NCI-H460 (cell line): ENCODE data around the gene UNC5B. TPM values are rescaled to one million over a fixed set of nuclear protein-coding genes. Genes with fewer than 3 reads are reported as not detected.

ENCODE experiments used
- DNase-seq: peaks from one replicate; pipeline ENCODE4 v3.0.0-alpha.2; 2016; ENCODE audit warnings: low read depth; ENCODE audit errors: extremely low read depth
- total RNA-seq: library from RNA; depleted of rRNA; stranded (reverse); fragments of >200 nt; shearing (Covaris generic); gene quantifications from 2 replicates; pipeline ENCODE4 v1.2.3, GENCODE V29; 2014

Gene UNC5B
- total RNA-seq, 1 experiment from 2014 or later: 50.9 TPM

DNA sequence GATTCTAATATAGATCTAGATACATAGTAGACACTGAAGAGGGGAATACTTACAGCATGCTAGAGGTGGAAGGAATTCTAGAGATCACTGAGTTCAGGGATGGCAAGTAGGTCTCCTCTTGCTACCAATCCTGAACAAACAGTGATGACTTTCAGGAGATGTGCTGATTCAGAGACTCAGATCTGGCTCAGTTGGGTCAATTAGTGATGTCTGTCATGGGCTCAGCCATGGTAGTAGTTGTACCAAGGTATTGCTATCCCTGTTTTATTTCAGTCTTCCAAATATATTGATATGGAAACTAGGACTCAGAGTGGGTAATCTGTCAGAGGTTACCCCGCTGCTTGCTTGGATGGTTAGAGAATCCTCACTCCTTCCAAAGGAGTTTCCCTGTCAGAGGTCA is 38.5 kb downstream of the UNC5B start:
- DNase-seq: no peak

DNA sequence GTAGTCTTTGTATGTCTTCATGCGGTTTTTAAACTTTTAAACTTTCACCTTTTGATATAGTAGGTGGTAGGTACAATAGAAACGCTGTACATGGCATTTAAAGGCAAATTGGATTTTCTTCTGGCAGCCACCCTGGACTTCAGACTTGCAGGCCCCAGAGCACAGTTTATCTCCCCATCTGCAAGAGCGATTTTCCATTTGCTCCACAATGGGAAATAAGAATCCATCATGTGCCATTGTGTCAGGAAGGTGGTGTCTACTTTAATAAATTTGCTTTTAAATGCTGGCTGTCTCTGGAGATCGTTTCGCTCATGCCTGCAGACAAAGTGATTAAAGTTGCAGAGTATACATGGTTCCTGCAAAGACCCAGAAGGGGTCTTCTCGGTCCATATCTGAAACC is 38.9 kb downstream of the UNC5B start:
- DNase-seq: no peak

DNA sequence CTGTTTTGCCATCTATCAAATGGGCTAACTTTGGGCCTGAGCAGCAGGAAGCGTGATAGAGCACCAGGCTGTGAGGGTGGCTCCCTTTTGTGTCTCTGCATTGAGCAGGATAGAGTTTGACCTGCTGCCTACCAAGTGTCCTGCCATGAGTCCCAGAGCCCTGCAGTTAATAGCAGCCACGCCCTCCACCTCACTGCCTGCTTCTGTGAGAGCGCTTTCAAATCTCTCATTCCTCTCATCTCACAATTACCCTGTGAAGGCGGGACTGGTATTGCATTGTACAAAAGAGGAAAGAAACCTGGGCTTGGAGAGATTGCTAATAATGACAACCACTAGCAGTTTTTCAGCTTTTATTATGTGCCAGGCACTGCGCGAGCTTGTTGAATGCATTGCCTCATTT is 39.9 kb downstream of the UNC5B start:
- DNase-seq: no peak

DNA sequence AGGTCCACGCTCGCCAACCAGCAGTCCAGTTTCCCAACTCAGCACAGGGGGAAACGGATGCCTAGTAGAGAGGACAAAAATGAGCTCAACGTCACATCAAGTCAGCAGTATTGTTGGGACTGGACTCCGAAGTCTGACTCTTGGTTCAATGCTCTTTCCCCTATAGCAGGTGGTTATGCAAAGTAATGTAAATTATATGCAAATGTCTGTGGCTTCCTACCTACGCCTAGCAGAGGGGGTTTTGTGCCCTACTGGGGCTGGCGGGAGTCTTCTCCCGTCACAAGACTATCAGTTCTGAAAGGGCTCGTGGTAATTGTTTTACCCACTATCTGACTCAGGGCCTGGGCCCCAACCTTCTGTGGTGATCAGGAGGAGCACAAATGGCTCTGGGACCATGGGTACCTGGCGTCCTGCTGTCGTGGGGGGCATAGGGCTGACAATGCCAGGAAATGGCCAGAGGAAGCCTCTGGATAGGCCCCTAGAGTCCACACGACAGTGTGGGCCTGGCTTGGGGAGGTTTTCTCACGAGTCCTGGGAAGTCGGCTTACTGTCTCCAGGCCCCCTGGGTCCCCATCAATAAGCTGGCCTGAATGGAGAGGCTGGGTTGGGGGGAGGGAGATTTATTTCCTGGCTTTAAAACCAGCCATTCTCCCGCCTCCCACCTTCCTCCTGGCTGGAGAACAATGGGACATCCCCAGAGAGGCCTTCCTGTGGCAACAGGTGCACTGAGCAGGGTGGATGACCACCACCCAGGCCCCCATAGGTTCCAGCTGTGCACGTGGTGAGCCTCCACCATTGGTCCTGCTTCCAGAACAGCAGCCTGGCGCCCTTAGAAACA is 41.8 kb downstream of the UNC5B start:
- DNase-seq: no peak

DNA sequence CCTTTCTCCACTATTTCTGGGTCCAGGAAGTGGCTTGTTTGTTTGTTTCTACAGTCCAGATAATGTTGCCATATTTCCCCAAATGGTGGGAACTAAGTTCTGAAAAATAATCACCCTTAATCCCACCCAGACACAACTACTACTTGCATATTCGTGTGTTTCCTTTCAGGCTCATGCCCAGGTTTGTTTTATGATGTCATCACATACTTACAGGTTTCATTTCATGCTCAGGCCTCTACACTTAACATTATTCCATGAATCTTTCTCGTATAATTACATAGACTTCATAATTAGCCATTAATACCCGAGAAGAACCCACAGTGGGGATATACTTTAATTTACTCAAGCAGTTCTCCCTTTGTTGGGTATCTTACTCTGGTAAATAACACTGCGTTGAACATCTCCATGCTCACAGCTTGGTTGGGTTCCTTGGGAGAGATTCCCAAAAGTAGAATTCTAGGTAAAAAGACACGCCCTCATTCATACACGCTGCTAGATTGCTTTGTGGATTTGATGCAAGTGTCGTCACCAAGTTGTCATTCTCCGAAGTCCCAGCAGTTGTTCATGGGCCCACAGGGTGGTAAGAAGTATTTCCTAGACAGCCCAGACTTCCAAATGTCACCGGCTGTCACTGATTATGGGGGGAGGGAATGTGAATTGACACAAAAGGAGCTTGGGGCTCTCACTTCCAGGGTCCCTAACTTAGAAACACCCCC is 42.6 kb downstream of the UNC5B start:
- no peak for DNase-seq

DNA sequence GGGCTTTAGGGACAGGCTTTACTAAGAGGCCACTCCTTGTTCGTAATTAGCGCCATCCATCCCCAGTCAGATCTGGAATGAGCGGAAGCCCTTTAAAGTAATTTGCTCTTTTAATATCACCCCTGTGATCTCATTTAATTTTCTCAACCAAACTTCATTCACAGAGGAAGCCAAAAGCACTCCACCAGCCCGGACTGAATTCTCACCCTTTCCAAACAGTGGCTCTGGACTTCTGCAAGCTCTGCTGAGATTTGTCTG is 43.1 kb downstream of the UNC5B start:
- no peak for DNase-seq

DNA sequence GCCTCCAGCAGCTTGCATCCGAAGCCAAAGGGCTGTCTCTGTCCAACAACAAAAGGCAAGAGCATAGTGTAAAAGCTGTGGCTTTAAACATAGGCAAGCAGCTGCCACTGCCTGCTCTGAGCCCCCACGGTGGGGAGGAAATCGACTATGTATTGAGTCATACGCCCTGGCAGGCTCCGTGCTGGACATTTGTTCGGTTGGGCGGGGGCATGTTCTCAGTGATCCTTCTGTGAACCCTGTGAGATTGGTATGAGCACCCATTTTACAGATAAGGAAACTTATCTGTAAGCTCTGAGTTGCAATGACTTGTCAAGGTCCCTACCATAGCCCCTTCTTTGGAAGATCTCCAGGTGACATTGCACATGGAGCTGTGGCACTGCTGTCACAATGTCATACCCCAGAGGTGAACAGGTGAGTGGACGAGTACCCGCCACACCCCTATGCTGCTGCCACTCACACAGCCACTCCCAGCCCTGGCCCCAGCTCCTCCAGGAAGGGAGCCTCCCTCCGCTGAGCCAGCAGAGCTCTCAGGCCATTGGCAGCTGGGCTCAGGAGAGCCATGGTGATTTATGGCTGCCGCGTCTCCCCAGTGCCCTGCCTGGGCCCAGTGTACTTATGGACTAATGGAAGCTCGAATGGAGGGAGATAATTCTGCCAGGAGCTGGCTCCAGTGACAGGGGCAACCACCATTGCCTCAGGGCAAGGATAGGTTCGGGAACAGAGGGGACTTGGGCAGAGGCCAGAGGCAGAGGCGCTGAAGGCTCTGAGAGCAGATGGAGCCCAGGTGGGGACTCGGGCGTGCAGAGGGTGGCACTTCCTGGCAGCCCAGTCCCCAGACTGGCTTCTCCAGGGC is 43.7 kb downstream of the UNC5B start:
- no peak for DNase-seq

DNA sequence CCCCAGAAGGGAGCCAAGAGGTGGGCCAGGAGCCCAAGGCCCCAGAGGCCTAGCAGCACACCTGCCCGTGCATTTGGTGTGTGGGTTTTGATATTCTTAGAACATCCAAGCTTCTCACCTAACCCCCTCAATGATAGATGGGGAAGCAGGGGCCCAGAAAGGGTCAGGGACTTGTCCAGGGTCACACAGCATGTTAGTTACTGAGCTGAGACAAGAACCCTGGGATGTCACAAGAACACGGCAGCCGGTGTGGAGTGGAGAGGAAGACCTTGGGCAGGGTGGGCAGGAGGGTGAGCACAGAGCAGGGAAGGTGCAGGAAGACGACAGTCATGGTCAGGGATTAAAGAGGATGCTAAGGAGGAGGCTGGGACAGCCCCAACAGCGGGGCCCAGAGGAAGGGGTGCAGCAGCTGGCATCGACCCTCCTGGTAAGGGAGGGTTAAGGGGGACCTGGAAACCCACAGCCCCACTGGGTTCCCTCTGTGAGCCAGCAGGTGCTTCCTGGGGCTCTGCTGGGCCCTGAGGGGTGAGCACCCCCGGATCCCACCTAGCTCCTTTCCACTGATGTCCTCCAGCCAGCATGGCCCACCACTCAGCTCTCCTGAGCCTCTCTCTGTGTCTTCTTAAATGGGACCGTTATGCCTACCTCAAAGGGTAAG is 44.4 kb downstream of the UNC5B start:
- DNase-seq: no peak

DNA sequence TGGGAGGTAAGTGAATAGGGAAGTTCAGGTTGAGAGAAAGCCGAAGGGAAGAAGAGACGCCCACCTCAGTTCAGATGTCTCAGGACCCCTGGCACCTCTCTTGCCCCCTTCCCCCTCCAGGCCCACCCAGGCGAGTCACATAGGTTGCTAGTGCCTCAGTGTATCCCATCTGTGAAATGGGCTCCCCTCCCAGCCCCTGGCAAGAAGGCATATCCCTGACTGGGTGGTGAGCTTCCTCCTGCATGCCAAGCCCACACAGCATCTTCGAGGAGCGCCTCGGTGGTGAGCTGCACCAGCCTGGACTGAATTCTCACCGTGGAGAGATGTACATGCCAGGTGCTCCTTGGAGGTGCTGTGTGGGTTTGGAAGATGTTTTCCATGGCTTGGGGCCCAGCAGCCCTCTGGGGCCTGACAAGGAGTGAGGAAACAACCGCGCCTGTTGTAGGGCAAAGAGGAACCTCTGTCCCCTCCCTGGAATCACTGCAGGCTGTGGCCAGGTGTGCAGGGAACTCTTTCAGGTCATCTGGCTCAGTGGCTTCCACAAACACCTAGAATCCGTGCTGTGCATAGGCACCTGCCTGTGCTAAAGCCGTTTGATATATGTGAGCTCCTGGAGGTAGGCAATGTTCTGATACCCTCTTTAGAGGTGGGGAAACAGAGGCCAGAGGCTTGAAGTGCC is 45.1 kb downstream of the UNC5B start:
- no peak for DNase-seq

DNA sequence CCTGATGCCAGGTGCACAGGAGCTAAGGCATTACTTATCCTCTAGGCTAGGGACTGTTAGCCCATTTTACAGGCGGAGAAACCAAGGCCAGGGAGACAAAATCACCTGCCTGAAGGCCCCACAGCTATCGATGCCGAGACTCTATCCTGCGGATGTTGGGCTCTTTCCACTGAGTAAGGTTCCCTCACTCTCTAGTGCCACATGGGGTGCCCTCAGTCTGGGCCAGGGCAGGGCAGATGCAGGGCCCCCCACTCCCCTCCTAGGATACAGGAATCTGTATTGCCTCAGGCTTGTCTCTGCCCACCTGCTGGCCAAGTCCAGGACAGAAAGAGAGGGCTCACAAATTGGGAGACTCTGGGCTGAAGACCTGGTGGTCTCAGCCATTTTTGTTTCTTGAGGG is 45.7 kb downstream of the UNC5B start:
- no peak for DNase-seq

DNA sequence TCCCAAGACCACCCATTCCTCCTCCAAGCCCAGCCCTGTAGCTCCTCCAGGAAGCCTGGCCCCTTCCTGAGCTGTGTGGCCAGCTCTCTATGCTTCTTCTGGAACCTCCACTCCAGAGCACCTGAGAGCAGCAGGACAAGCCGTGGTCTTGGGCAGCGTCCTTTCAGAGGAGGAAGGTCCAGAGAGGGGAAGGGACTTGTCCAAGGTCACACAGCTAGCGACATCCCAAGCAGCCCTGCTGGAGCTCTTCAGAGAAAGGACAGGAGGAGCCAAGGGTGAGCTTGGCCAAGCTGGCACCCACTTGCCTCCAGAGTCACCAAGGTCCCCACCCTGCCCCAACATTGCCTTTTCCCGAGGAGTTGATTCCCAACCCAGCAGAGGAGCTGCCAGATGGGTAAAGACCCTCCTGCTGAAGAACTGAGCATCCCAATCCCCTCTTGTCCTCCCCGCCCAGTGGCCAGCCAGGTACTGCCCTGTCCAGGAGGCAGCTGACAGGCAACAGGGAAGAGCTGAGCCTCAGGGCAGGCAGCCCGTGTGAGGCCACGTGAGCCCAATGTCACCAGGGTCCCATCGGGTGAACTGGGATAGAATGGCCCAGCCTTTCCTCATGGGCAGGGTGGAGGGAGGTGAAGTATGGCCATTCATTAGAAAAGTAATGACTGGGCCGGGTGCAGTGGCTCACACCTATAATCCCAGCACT is 46.2 kb downstream of the UNC5B start:
- no peak for DNase-seq

DNA sequence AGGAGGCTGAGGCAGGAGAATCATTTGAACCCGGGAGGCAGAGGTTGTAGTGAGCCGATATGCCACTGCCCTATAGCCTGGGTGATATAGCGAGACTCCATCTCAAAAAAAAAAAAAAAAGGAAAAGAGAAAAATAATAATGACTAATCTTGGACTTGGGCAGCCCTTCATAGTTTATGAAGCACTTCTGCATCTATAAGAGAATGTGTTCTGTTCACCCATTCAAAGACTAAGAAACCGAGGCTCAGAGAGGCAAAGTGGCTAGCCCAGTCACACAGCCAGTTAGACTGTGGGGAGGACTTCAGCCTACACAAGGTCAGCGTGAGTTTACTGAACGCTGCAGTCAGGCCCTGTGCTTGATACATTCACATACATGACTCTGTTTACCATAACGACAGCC is 46.9 kb downstream of the UNC5B start:
- no peak for DNase-seq

DNA sequence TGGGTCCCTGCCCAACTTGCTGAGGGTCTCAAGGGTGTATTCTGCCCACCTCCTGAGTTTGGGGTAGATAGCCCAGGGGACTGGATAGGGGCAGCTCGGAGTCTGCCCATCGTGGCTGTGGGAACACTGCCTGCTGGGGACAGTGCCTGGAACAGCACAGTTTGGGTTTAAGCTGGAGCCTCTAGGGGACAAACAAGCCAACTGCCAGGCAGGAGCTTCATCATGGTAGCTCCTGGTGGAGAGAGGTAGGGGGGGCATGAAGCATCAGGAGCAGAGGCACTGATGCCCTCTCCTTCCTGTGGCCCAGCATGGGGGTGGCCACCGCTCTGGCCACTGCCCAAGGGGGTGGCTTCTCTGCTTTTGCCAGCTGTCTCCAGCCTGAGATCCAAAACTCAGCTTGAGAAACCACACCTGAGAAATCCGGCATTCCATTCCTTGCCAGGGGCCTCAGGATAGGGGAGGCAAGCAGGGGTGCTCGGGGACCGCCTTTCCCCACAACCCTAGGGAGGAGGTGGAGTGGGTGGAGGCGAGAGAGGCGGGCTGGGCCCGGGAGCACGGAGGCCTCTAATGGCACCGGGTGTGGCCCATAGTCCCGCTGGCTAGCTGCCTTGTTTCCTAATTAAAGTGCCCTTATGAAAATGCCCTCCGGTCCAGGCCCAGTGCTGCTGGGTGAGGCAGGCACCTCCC is 47.6 kb downstream of the UNC5B start:
- no peak for DNase-seq

DNA sequence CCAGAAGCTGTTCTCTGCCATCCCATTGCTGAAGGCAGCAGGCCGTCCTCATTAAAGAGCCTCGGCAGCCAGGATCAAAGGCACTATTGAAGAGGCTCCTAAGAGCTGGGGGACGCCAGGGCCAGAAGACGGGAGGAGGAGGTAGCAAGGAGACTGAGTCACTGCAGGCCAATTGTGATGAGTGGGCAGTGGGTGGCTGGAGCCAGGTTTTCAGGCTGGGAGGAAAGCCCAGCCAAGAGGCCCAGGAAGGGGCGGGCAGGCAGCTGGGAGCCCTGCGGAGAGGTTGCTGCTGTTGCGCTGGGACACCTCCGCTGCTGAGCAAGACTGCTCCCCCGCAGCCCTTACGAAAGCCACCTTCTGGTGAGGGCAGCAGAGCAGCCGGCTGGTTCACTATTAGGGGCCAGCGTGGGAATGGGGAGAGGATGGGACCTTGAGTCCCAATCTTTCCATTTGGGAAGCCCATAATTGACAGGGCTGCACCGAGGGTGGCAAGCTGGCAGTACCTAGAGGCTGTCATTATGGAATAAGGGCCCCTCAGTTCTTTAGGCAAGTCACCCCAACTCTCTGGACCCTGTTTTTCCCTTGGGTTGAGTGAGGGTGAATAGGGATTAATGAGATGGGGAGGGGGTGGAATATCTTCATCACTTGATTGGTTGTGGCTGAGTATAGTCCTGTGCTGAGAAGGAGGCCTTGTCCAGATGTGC is 48.4 kb downstream of the UNC5B start:
- DNase-seq: no peak

DNA sequence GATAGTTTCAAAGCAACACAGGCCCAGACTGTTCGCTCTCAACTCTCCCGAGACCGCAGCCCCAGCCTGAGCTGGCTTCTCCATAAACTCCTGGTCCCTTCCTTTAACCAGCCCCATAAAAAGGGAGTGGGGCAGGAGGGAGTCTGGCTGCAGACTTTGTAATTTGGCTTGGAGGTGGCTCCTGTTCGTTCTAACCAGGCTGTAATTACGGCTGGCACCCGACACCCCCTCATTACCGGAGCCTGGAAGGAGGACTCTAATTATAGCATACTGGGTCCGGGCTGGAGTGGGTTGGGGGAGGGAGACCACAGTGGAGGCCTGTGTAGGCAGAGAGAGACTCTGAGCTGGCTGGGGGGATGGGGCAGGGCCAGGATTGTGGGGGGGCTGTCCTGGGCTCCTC is 49.7 kb downstream of the UNC5B start:
- DNase-seq: no peak

DNA sequence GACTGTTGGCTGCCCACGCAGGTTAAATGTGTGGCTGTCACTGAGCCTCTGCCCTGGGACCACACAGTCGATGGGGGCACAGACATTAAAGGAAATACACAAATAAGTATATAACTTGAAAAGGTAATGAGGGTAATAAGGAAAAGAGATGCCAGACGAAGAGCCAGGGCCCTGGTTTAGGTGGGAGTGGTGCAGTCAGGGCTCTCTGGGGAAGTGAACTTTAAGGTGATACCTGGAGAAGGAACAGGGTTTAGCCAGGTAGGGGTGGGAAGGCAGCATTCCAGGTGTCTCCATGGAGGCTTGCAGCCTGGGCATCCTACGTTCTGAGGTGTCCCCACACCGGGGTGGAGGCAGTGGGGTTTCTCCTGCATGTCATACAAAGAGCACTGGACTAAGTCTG is 50.4 kb downstream of the UNC5B start:
- no peak for DNase-seq

DNA sequence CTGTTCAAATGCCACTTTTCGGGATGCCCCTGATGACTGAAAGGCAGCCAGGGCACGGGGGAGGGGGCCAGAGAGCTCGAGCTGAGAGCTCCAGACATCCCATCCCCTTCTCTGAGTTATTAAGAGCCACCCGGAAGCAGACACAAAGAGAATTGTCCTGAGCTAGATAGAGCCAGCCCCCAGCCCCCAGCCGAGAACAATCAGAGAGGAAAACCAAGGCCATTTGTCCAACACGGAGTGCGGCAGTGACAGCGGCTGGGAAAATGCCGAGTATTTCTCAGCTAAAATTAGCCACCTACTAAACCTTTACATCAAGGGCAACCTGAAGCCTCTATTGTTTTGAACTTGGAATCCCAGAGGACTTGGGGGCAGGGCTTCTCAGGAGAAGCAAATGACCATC is 51.0 kb downstream of the UNC5B start:
- no peak for DNase-seq

DNA sequence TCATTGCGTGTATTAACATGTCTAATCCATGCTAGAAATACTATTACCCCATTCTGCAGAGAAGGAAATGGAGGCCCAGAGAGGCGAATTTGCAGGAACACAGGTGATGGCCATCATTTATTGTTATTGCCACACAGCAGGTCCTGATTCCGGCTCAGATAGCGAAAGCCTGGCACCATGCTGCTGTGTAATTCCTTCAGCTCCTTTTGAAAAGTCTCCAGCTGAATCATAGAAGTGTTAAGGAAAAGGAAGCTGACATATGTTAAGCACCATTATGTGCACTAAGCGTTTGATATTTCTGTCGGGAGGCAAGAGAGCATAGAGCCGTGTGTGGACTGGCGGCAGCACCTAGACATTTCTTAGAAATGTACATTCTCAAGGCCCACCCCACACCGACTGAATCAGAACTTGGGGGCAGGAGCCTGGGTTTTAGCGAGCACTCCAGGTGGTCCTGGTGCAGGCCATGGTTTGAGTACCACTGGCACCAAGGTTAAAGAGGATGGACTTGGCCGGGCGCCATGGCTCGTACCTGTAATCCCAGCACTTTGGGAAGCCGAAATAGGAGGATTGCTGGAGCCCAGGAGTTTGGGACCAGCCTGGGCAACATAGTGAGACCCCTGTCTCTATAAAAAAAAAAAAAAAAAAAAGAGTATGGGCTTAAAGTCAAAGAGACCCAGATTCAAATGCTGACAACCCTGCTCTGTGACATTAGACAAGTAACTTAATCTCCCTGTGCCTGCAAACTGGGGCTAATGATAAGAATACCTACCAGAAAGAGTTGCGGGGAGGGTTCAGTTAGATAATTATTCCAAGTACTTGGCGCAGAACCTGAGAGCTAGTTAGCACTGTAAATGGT is 52.2 kb downstream of the UNC5B start:
- DNase-seq: no peak
